Testis (tissue), 3 donors: ENCODE data around the gene HMGN1. TPM values are rescaled to one million over a fixed set of nuclear protein-coding genes. Genes with fewer than 3 reads are reported as not detected.

Experiments used
- DNase-seq: peaks from one replicate; pipeline ENCODE4 v3.0.0-alpha.2; 2019
- H3K27ac ChIP-seq, 2 donors: fragments of 200-600 bp; sonication (generic); one replicate each; pipeline ENCODE4 v1.5.1; 2019
- H3K27me3 ChIP-seq: fragments of 200-600 bp; sonication (generic); one replicate; pipeline ENCODE4 v1.5.1; 2019
- H3K36me3 ChIP-seq: fragments of 200-600 bp; sonication (generic); one replicate; pipeline ENCODE4 v1.5.1; 2017; ENCODE audit warnings: low read depth; ENCODE audit errors: missing control alignments
- H3K4me1 ChIP-seq: fragments of 200-600 bp; sonication (generic); one replicate; pipeline ENCODE4 v1.5.1; 2019
- H3K4me3 ChIP-seq, 2 donors: fragments of 200-600 bp; sonication (generic); one replicate each; pipeline ENCODE4 v1.5.1; 2017 to 2019
- H3K9me3 ChIP-seq: fragments of 200-600 bp; sonication (generic); one replicate; pipeline ENCODE4 v1.5.1; 2017
- CTCF ChIP-seq, 3 experiments: fragments of 450-650 bp in 2 of 3; fragments of 200-600 bp in 1 of 3; sonication (generic) in 1 of 3; IDR thresholded peaks; one replicate each; pipeline ENCODE4 v1.5.1; 2016 to 2019; ENCODE audit warnings: antibody characterized with exemption in 3 of 3, mild to moderate bottlenecking in 2 of 3, moderate library complexity in 1 of 3
- POLR2A ChIP-seq: fragments of 450-650 bp; IDR thresholded peaks from one replicate; pipeline ENCODE4 v1.6.1; 2017; ENCODE audit warnings: antibody characterized with exemption, mild to moderate bottlenecking, moderate library complexity
- WGBS, 2 donors: methylation state at CpG; one replicate each; pipeline ENCODE4 v1.1.5; 2018; 5-methylcytosine and 5-hydroxymethylcytosine counted together
- intact Hi-C: fragments of 100-400 bp; cut with DNase I; formaldehyde crosslinking; loops from one replicate; pipeline ENCODE4 v1.15.1; 2023; ENCODE audit warnings: low total_unique reads
- polyA plus RNA-seq: library from polyadenylated mRNA; stranded (reverse); fragments of 350-450 nt; fragmentation: Illumina TruSeq; extraction: RNeasy Lipid Tissue Mini Kit (QIAGEN cat#74804); gene quantifications from one replicate; pipeline ENCODE4 v1.2.3, GENCODE V29; 2014; ENCODE audit warnings: low read depth, low replicate concordance; ENCODE audit not compliant: insufficient read depth
- total RNA-seq, 2 donors: library from RNA; depleted of rRNA; stranded (reverse); fragments of >200 nt; gene quantifications; one replicate each; pipeline ENCODE4 v1.2.3, GENCODE V29; 2016

Gene HMGN1
- total and polyA plus RNA-seq, 3 donors from 2014 or later: 162 to 203 (median 177) TPM

DNA sequence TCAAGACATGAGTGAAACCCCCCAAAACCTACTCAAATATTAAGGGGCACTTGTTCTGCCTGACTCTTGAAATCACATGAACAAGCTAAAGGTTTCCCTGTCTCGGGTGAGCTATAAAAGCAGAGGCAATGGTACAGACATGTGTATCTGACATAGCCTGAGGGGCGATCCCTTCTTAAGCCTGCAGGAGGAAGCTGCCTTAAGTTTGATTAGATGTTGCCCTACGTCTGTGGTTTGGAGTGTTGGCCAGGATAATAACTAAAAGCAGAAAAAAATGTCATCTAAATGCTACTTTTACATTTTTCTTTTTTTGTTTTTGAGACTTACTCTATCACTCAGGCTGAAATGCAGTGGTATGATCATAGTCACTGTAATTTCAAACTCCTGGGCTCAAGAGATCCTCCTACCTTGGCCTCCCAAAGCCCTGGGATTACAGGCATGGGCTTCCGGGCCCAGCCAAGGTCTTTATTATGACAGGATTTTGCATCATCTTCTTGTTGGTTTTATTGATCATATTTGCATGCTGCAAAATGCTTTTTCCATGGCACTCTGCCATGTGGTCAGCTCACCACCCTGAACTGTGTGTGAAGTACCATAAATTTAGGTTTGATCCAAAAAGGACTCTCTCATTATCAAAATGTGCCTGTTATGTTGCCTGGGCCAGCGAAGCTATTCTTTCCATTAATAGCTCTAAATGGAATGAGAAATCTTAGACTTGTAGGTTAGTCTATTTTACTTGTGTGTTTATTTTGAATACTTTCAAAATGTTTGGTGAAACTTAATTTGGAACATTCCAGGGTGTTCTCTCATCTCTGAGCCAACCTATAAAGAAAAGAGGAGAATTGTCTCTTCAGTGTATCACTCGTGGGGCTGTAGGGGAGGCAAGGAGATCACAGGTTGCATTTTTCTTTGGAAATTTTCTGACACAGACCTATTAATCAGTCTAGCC is 15.0 kb upstream of the HMGN1 start:
- no peak for DNase-seq
- H3K27ac ChIP-seq: no peak overlapping the region
- 70 to 74% methylated on average over 6 of the region's 6 CpGs for WGBS, 2 donors

DNA sequence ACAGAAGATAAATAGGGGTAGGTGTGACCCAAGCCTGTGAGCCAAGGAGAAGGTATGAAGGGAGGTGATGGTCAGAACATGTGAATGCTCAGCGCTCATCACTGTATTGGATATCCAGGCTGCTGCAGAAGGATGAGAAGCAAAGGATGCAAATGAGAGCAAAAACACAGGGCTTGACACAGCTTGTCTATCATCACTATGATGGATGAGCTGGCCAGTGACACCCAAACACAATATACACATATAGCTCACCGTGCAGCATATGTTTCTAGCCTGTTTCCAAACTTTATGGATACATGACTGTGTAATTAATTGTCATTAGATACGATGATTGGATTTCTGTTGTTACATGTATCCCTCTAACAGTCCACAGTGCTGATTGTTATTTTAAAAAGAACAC is 13.8 kb upstream of the HMGN1 start:
- no peak for DNase-seq
- intact Hi-C loops: no loop called here
- Histone ChIP-seq H3K27me3 (no peaks in the 10 kb centered on the region), H3K27ac (no peak overlapping the region), H3K36me3 (no peaks in the 10 kb centered on the region), H3K4me1 (no peaks in the 10 kb centered on the region), H3K9me3 (no peaks in the 10 kb centered on the region), H3K4me3 (no peak overlapping the region)
- WGBS, 2 donors: 78 to 93% methylated on average over 3 of the region's 3 CpGs
- TF ChIP-seq CTCF (IDR thresholded peaks at IDR 0.05): no peak
- no peak for TF ChIP-seq POLR2A

More for the DNA sequence above, 15.0 kb upstream of the HMGN1 start:
- Histone ChIP-seq H3K4me3 (no peak overlapping the region), H3K27me3 (no peaks in the 10 kb centered on the region), H3K36me3 (no peaks in the 10 kb centered on the region), H3K9me3 (no peaks in the 10 kb centered on the region), H3K4me1 (no peaks in the 10 kb centered on the region)
- no peak for TF ChIP-seq CTCF (IDR thresholded peaks at IDR 0.05)
- no peak for TF ChIP-seq POLR2A
- intact Hi-C loops: no loop called here

- no peaks in the 10 kb centered on the region for H3K27me3 ChIP-seq
- 79 to 82% methylated on average over 4 of the region's 4 CpGs for WGBS, 2 donors
- no peaks in the 10 kb centered on the region for H3K36me3 ChIP-seq
- H3K4me1 ChIP-seq: no peaks in the 10 kb centered on the region
- intact Hi-C loops: no loop called here
- H3K4me3 ChIP-seq: no peak overlapping the region
- H3K9me3 ChIP-seq: no peaks in the 10 kb centered on the region
- no peak overlapping the region for H3K27ac ChIP-seq
- no peak for TF ChIP-seq POLR2A
- TF ChIP-seq CTCF (IDR thresholded peaks at IDR 0.05): no peak
- no peak for DNase-seq
These were observed 10.5 kb upstream of the HMGN1 start for GRCh38 chr21:39359382-39359781.

DNA sequence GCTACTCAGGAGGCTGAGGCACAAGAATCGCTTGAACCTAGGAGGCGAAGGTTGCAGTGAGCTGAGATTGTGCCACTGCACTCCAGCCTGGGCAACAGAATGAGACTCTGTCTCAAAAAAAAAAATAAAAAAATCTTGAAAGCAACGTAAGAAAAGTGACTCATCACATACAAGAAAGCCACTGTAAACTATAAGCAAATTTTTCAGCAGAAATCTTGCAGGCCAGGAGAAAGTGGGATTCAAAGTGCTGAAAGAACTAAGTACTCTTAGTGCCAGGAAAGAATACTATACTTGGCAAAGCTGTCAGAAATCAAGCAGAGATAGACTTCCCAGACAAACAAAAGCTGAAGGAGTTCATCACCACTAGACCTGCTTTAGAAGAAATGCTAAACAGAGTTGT is 4.4 kb upstream of the HMGN1 start:
- no peaks in the 10 kb centered on the region for H3K36me3 ChIP-seq
- DNase-seq: no peak
- H3K4me3 ChIP-seq: no peak overlapping the region
- no peak overlapping the region for H3K27ac ChIP-seq
- no peaks in the 10 kb centered on the region for H3K4me1 ChIP-seq
- WGBS, 2 donors: 85 to 94% methylated on average over 3 of the region's 3 CpGs
- H3K27me3 ChIP-seq: no peaks in the 10 kb centered on the region
- H3K9me3 ChIP-seq: no peaks in the 10 kb centered on the region
- intact Hi-C loops: no loop called here
- TF ChIP-seq CTCF (IDR thresholded peaks at IDR 0.05): no peak
- TF ChIP-seq POLR2A: no peak
